Neural crest cell (in vitro differentiated cells): Measurements from ENCODE around the gene PKM. TPM values are rescaled to one million over a fixed set of nuclear protein-coding genes. Genes with fewer than 3 reads are reported as not detected.

Experiments used
- DNase-seq: peaks from one replicate; pipeline ENCODE4 v3.0.0; 2021; ENCODE audit warnings: low read depth, mixed read lengths, low spot score
- H3K27ac Mint-ChIP-seq: one replicate; pipeline ENCODE4 v1.8.0; 2021; ENCODE audit warnings: mild to moderate bottlenecking, mixed read lengths; ENCODE audit not compliant: unreplicated experiment
- H3K27me3 Mint-ChIP-seq: 2 replicates; pipeline ENCODE4 v1.8.0; 2021; ENCODE audit warnings: low read depth, mild to moderate bottlenecking, mixed read lengths
- H3K36me3 Mint-ChIP-seq: 2 replicates; pipeline ENCODE4 v1.8.0; 2021; ENCODE audit warnings: low read depth, mild to moderate bottlenecking, mixed read lengths
- H3K4me1 Mint-ChIP-seq: 2 replicates; pipeline ENCODE4 v1.8.0; 2021; ENCODE audit warnings: mixed read lengths
- H3K4me3 Mint-ChIP-seq: one replicate; pipeline ENCODE4 v1.8.0; 2021; ENCODE audit warnings: mild to moderate bottlenecking, mixed read lengths
- H3K9me3 Mint-ChIP-seq: 2 replicates; pipeline ENCODE4 v1.8.0; 2021; ENCODE audit warnings: mixed read lengths
- CTCF ChIP-seq: fragments of 200-600 bp; sonication (generic); conservative IDR thresholded peaks from 2 replicates; pipeline ENCODE4 v1.5.0; 2021; ENCODE audit warnings: antibody characterized with exemption, mild to moderate bottlenecking
- total RNA-seq: library from RNA; stranded (reverse); gene quantifications from 2 replicates; pipeline ENCODE4 v1.2.1, GENCODE V29; 2021

PKM gene
- total RNA-seq, 1 donor from 2014 or later: 905 TPM

GRCh38 chr15:72161361-72162132 is 69.4 kb downstream of the PKM start:
- no peaks in the 10 kb centered on the region for H3K36me3 Mint-ChIP-seq
- no peak for TF ChIP-seq CTCF
- no peak overlapping the region for H3K27ac Mint-ChIP-seq

DNA sequence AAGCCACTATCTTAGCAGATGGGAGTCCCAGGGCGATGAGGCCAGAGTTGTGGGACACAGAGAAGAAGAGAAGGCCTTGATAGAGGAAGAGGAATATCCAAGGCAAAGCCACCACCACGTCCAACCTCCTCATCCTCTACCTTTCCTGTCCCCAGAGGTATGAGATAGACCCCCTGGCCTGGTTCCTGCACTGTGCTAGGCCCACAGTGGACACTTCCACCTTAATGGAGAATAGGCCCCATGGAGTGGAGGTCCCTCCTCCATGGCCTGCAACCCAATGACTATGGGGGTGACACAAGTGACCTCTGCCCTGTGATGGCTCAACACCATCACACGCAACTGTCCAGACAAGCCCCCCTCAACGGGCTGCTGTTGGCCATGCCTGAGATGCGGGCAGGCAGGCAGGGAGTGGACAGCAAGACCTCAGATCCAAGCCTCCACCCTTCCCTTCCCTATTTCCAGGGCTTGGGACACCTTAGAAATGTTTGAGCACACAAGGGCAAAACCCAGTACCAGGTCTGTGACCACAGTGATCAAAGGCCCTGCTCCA is 70.2 kb downstream of the PKM start:
- no peak for TF ChIP-seq CTCF

More at GRCh38 chr15:72161361-72162132, 69.4 kb downstream of the PKM start:
- H3K27me3 Mint-ChIP-seq: no peaks in the 10 kb centered on the region
- peaks cover 21% of the 10 kb centered on the region for H3K4me1 Mint-ChIP-seq
- no peaks in the 10 kb centered on the region for H3K9me3 Mint-ChIP-seq
- DNase-seq: no peak
- no peak overlapping the region for H3K4me3 Mint-ChIP-seq

DNA sequence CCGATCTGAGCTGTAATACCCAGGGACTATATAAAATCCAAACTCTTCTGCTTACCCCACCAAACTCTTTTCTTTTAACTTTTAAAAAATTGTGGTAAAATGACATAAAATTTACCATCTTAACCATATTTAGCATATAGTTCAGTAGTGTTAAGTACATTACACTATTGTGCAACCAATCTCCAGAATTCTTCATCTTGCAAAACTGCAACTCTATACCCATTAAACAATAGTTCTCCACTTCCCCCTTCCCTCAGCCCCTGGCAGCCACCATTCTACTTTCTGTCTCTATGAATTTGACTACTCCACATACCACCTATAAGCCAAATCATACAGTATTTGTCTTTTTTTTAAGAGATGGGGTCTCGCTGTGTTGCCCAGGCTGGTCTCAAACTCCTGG is 74.1 kb downstream of the PKM start:
- no peak for TF ChIP-seq CTCF
- Mint-ChIP-seq H3K36me3 (no peaks in the 10 kb centered on the region), H3K9me3 (no peaks in the 10 kb centered on the region), H3K27ac (no peak overlapping the region), H3K4me1 (peaks cover 13% of the 10 kb centered on the region), H3K4me3 (no peak overlapping the region), H3K27me3 (no peaks in the 10 kb centered on the region)
- DNase-seq: no peak

More for the DNA sequence above, 70.2 kb downstream of the PKM start:
- DNase-seq: no peak
- Mint-ChIP-seq H3K27me3 (no peaks in the 10 kb centered on the region), H3K4me1 (peaks cover 22% of the 10 kb centered on the region), H3K4me3 (no peak overlapping the region), H3K36me3 (no peaks in the 10 kb centered on the region), H3K9me3 (no peaks in the 10 kb centered on the region), H3K27ac (no peak overlapping the region)

DNA sequence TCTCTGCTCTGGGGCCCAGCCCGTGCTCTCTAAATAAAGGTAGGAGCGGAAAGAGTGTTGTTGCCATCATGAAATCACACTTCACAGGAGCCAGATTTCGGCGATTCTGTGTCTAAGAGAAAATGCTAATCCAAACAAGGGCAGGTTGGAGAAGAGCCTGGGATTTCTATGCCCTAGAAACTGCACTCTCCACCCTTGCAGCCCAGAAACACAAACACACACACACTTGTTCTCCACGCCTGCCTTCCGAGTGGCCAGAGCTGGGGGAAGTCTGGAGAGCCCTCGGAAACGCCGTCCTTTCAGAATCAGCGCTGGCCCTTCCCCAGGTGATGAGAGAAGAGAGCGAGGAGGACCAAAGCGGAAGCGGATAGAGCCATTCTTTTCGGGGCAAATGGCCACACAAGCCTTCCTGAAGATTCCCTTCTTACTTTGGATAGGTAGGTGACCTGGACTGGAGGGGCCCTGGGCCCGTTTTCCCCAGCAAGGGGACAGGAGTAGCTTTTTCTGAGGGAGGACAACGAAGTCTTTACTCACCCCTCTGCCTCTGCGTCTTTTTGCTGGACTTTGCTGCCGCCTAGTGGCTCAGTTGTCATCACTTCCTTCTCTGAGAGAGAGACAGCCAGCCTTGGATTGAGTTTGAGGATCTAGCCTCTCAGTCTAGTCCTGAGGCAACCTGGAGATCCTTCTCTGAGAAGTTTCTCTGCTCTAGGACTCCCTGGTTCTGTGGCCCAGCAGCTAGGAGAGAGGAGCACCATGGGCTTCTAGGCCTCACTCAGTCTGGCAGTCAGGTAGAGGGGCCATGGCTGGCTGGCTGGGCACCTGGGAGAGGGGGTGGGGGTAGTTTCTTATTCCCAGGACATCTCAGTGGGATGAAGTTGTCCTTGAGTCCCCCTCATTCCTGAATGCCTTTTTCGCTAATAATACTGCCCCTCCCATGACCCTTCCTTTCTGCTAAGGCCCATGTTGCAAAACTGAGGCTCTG is 75.1 kb downstream of the PKM start:
- peak; percentile 92 for TF ChIP-seq CTCF
- Mint-ChIP-seq H3K27ac (no peak overlapping the region), H3K4me3 (peak overlapping the region; percentile 24), H3K4me1 (peaks cover 4% of the 10 kb centered on the region), H3K27me3 (no peaks in the 10 kb centered on the region), H3K36me3 (no peaks in the 10 kb centered on the region), H3K9me3 (no peaks in the 10 kb centered on the region)
- peak; percentile 91 for DNase-seq

DNA sequence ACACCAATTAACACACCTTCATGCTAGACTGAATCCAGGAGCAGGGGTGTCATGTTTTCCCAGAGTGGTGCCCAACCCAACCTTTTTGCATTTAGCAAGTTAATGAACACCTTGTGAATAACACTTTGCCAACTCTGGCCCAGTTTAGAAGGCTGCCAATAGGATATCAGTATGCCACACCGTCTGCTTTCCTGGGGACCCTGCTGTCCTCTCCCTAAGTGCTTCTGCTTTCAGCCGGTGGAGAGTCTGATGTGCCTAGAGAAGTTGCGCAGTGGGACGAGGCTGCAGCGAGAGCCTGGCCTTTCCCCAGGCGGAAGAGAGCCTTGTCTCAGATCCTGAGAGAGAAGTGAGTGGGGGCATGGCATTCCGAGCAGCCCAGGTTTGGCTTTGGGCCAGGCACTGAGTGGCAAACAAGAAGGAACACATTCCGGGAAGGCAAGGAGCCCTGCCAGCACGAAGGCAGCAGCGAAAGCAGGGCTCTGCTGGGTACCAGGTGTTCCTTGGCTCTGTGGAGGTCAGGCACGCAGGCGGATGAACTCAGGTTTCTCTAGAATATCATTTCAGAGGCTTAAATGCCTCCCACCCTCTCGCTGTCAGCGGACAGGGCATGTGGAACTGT is 75.9 kb downstream of the PKM start:
- H3K27ac Mint-ChIP-seq: no peak overlapping the region
- no peaks in the 10 kb centered on the region for H3K9me3 Mint-ChIP-seq
- TF ChIP-seq CTCF: no peak
- H3K36me3 Mint-ChIP-seq: no peaks in the 10 kb centered on the region
- peaks cover 4% of the 10 kb centered on the region for H3K4me1 Mint-ChIP-seq
- no peaks in the 10 kb centered on the region for H3K27me3 Mint-ChIP-seq
- no peak overlapping the region for H3K4me3 Mint-ChIP-seq
- DNase-seq: no peak
